Suppressor macrophage treated with lipopolysaccharide for 4 hours (primary cell): Measurements from ENCODE around the gene NUP93.
"Not testable (repeated sequence)": the region's sequence is repeated elsewhere in the genome, so short reads cannot be mapped to it uniquely, and the experiment has no call there.

Experiments used
- DNase-seq: peaks from one replicate; pipeline ENCODE4 v3.0.0-alpha.2; 2020

Gene NUP93

GRCh38 chr16:56851671-56852400 is 121.9 kb downstream of the NUP93 start:
- no peak for DNase-seq

GRCh38 chr16:56852401-56852730 is 122.4 kb downstream of the NUP93 start:
- peak; percentile 15 for DNase-seq

- DNase-seq: no peak
These were observed 123.0 kb downstream of the NUP93 start for GRCh38 chr16:56852968-56853367.

- no peak for DNase-seq
These were observed 125.3 kb downstream of the NUP93 start for GRCh38 chr16:56855201-56855600.

- no peak for DNase-seq
These were observed 126.0 kb downstream of the NUP93 start for GRCh38 chr16:56855946-56856345.

- DNase-seq: no peak
These were observed 127.0 kb downstream of the NUP93 start for GRCh38 chr16:56856876-56857447.

GRCh38 chr16:56858374-56858773 is 128.4 kb downstream of the NUP93 start:
- peak; percentile 51 for DNase-seq

- DNase-seq: no peak
These were observed 129.7 kb downstream of the NUP93 start for GRCh38 chr16:56859636-56860035.

- peak; percentile 34 for DNase-seq
These were observed 130.5 kb downstream of the NUP93 start for GRCh38 chr16:56860226-56861020.

GRCh38 chr16:56861092-56861610 is 131.2 kb downstream of the NUP93 start:
- no peak for DNase-seq

GRCh38 chr16:56861756-56862155 is 131.8 kb downstream of the NUP93 start:
- DNase-seq: no peak

- peak; percentile 32 for DNase-seq
These were observed 132.8 kb downstream of the NUP93 start for GRCh38 chr16:56862776-56863175.

- DNase-seq: no peak
These were observed 135.0 kb downstream of the NUP93 start, which contains the start of gene SLC12A3 for GRCh38 chr16:56864960-56865359. Gene SLC12A3 (plus strand): TSS chr16:56865207. CDS start chr16:56865236, 29 bp downstream.

- DNase-seq: no peak
These were observed 135.6 kb downstream of the NUP93 start for GRCh38 chr16:56865394-56866062.

GRCh38 chr16:56866955-56867830 is 137.3 kb downstream of the NUP93 start:
- peak; percentile 83 for DNase-seq

GRCh38 chr16:56868175-56868574 is 138.2 kb downstream of the NUP93 start:
- DNase-seq: no peak

- DNase-seq: not testable (repeated sequence)
These were observed 138.8 kb downstream of the NUP93 start for GRCh38 chr16:56868766-56869165.

GRCh38 chr16:56869513-56870275 is 139.8 kb downstream of the NUP93 start:
- DNase-seq: peak; percentile 52

- DNase-seq: peak; percentile 25
These were observed 140.5 kb downstream of the NUP93 start for GRCh38 chr16:56870276-56870888.

GRCh38 chr16:56871172-56871593 is 141.3 kb downstream of the NUP93 start:
- peak; percentile 94 for DNase-seq
